HG03469 (cell line): ENCODE results near the gene CD80.
A peak's percentile ranks its signal among the peaks of the same experiment; 100 is the strongest.

ENCODE experiments used
- ATAC-seq: cut with Tn5 transposase; IDR thresholded peaks from one replicate; pipeline ENCODE4 v1.9.1; 2021; ENCODE audit warnings: mild to moderate bottlenecking, moderate library complexity, moderate number of reproducible peaks; ENCODE audit not compliant: unreplicated experiment

The CD80 gene

DNA sequence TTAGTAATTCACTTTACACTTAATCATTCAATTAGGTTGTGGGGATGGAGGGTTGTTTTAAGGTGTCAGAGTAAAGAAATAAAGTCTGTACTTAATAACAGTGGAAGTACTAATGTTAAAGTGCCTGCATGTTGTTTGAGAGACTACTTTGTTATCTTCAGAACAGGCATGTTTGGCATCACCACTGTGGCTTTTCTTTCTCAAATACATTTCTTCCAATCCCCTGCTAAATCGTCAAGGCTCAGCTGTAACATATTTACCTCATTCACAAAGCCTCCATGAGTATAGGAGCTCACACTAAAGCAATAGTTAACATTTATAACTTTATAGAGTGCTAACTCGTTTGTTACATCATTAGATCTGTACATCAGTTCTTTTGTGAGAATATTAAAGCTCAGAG lies 58.5 kb downstream of the CD80 start:
- no peak for ATAC-seq

GRCh38 chr3:119500265-119500664 lies 59.1 kb downstream of the CD80 start:
- no peak for ATAC-seq

- ATAC-seq: peak; percentile 91
These were observed 61.0 kb downstream of the CD80 start, which contains the start of gene TIMMDC1 for GRCh38 chr3:119498186-119499011. Gene TIMMDC1 (plus strand): TSS chr3:119498547. CDS start chr3:119498734, 187 bp downstream.

DNA sequence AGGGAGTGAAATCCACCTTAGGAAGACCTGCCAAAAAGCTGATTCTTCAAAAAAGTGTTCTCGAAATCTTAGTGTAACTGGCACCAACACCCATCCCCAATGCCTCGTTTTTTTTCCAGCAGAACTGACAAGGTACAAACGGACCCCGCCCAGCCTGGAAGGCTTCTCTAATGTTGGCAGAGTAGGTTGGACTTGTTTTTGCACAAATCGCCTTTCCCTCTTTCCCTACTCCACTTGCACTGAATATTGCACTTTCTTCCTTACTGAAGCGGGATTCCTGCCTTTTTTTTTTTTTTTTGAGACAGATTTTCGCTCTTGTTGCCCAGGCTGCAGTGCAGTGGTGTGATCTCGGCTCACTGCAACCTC lies 61.6 kb downstream of the CD80 start:
- ATAC-seq: no peak

DNA sequence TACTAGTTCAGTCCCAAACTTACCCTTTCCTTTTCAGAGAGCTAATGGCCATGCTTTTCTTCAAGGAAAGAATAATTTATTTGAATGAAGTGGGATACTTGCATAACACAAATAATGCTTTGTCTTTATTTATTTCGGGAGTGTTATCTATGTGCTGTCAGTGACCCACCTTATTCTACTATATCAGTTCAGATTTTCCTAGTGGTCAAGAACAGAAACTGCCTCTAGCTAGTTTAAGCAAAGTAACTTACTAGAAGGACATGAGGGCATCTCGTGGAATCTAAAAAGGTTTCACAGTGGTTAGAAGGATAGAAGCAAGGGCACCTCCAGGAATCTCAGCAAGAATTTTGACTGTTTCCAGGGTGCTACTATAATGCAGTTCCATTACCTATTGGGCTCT lies 64.8 kb downstream of the CD80 start:
- ATAC-seq: no peak

DNA sequence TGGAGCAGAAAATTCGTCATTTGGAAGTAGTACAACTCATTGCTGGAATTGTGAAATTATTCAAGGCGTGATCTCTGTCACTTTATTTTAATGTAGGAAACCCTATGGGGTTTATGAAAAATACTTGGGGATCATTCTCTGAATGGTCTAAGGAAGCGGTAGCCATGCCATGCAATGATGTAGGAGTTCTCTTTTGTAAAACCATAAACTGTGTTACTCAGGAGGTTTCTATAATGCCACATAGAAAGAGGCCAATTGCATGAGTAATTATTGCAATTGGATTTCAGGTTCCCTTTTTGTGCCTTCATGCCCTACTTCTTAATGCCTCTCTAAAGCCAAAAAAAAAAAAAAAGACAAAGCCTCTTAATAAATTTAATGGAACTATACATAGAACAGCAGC lies 66.6 kb downstream of the CD80 start:
- ATAC-seq: no peak

DNA sequence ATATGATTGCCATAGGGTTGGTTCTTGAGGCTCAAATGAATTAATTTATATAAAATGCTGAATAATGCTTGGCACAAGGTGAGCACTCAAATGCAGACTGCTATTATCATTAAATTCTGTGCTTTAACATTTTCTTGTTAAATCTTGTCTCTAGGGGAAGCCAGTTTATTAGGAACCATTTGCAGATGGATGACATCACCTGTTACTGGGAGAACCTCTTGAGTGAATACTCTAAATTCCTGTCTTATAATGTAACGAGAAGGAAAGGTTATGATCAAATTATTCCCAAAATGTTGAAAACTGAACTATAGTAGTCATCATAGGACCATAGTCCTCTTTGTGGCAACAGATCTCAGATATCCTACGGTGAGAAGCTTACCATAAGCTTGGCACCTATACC lies 67.3 kb downstream of the CD80 start:
- no peak for ATAC-seq

GRCh38 chr3:119490153-119490552 lies 69.3 kb downstream of the CD80 start:
- ATAC-seq: no peak

DNA sequence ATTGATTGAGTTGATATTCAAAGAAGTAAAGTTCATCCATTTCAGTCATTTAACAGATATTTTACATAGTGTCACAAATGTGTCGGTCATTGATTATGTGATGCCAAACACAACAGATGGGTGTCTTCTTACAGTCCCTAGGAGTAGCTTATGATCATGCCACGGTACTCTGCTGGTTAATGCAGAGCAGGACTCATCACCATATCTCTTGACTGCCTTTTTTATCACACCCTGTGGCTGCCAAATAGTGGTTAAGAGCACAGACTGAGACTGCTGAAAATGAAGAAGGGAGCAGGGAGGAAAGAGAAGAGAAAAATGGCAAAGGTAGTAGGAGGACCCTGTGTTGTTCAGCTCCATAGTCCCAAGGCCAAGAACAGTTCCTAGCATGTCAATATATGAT lies 73.9 kb downstream of the CD80 start:
- ATAC-seq: no peak

GRCh38 chr3:119483101-119483500 lies 76.3 kb downstream of the CD80 start:
- no peak for ATAC-seq

DNA sequence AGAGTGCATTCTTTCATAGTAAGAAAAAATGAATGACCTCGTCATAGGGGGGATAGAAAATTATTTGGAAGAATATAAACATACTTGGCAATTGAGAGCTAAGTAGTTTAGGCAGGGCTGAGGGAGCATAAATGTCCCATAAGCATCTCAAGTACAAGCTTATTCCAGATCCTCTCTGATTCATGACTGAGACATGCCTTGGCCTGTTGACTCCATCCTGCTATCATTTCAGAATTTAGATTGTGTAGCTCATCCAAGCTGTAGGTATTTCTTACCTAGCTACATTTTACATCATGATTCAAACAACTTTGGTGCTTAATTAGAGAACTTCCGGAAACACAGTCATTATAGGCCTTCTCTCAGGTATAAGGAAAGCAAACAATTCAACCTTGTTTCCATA lies 78.3 kb downstream of the CD80 start:
- no peak for ATAC-seq
